Measurements from ENCODE around the gene MYT1.

DNA sequence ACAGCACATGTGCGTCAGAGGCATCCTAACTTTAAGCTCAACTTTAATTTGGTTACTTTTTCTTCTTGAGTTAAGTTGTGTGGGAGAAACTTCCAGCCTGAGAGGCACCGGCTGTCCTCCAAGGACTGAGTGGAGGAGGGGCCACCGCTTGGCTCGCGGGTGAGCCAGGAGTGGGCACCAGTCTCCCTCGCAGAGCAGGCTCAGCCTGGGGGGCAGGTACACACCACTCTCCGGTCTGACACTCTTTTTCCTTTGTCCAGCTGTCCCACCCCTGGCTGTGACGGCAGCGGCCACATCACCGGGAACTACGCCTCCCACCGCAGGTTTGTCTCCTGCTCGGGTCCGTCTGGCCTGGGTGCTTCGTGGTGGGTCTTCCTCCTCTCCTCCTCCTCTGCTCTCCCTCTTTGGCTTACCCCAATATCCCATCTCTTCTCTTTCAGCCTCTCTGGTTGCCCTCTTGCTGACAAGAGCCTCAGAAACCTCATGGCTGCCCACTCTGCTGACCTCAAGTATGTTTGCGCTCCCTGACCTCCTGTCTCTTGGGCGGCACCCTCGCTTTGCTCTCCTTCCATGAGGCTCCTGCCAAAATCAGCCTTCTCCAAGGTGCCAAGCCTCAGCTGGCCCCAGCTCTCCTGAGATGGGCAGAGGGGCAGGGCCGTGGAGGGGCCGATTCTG, 58.7 kb downstream of the MYT1 start:
- no peak for TF ChIP-seq CTCF (IDR thresholded peaks at IDR 0.05)
- TF ChIP-seq POLR2A (IDR thresholded peaks at IDR 0.05), result no peak
